ENCODE data around the gene AFF3.

GRCh38 chr2:99949963-99950362 lies 192.4 kb downstream of the AFF3 start:
- TF ChIP-seq TMF1 (CRISPR knock-in tag; IDR thresholded peaks at IDR 0.05; ENCODE audit: low read depth) (no peak), CTCF (CRISPR knock-in tag; IDR thresholded peaks at IDR 0.05) (no peak), TAF1 (CRISPR knock-in tag; IDR thresholded peaks at IDR 0.05) (no peak), POLR2A (IDR thresholded peaks at IDR 0.05; ENCODE audit: insufficient read depth in 1 of 2, low read depth in 2 of 2, low read length in 2 of 2) (no peak), POGZ (CRISPR knock-in tag; IDR thresholded peaks at IDR 0.05) (no peak), BRF2 (CRISPR knock-in tag; IDR thresholded peaks at IDR 0.05) (no peak), SIN3A (IDR thresholded peaks at IDR 0.05; ENCODE audit: borderline replicate concordance, low read depth, low read length) (no peak), TCF7L2 (IDR thresholded peaks at IDR 0.05; ENCODE audit: low read depth, low read length) (no peak), PRDM15 (CRISPR knock-in tag; IDR thresholded peaks at IDR 0.05) (no peak)

All from HepG2 (cell line).